ENCODE results near the gene FREM2.

Gene FREM2

GRCh38 chr13:38830442-38831045, 143.7 kb downstream of the FREM2 start:
- no peak for DNase-seq (ENCODE audit: low read depth)
- TF ChIP-seq, protein P1, sequence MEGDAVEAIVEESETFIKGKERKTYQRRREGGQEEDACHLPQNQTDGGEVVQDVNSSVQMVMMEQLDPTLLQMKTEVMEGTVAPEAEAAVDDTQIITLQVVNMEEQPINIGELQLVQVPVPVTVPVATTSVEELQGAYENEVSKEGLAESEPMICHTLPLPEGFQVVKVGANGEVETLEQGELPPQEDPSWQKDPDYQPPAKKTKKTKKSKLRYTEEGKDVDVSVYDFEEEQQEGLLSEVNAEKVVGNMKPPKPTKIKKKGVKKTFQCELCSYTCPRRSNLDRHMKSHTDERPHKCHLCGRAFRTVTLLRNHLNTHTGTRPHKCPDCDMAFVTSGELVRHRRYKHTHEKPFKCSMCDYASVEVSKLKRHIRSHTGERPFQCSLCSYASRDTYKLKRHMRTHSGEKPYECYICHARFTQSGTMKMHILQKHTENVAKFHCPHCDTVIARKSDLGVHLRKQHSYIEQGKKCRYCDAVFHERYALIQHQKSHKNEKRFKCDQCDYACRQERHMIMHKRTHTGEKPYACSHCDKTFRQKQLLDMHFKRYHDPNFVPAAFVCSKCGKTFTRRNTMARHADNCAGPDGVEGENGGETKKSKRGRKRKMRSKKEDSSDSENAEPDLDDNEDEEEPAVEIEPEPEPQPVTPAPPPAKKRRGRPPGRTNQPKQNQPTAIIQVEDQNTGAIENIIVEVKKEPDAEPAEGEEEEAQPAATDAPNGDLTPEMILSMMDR (IDR thresholded peaks at IDR 0.05; ENCODE audit: low read length, missing control alignments), result no peak
- H3K4me3 ChIP-seq (replicated peaks; ENCODE audit: low read depth, low read length), result no peak overlapping the region

GRCh38 chr13:38844581-38844980, 157.7 kb downstream of the FREM2 start:
- TF ChIP-seq, protein P1 (IDR thresholded peaks at IDR 0.05; ENCODE audit: low read length, missing control alignments), result no peak
- DNase-seq (ENCODE audit: low read depth), result no peak
- no peak overlapping the region for H3K4me3 ChIP-seq (replicated peaks; ENCODE audit: low read depth, low read length)

DNA sequence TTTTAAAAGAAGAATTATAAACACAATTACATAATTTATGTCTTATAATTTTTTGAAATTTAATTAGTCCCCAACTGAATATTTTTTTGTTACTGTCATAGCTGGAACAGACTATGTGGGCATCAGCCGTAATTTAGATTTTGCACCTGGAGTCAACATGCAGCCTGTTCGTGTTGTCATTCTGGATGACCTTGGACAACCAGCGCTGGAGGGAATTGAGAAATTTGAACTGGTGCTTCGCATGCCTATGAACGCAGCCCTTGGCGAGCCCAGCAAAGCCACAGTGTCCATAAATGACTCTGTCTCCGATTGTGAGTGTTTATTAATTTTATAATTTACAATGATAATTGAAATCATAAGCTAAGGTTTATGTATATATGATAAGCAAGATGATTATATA, 161.5 kb downstream of the FREM2 start:
- no peak for DNase-seq (ENCODE audit: low read depth)
- H3K4me3 ChIP-seq (replicated peaks; ENCODE audit: low read depth, low read length), result no peak overlapping the region
- TF ChIP-seq, protein P1 (IDR thresholded peaks at IDR 0.05; ENCODE audit: low read length, missing control alignments), result no peak

- no peak overlapping the region for H3K4me3 ChIP-seq (replicated peaks; ENCODE audit: low read depth, low read length)
- TF ChIP-seq, protein P1 (IDR thresholded peaks at IDR 0.05; ENCODE audit: low read length, missing control alignments), result no peak
- DNase-seq (ENCODE audit: low read depth), result no peak
Observed at GRCh38 chr13:38849315-38849714, 162.4 kb downstream of the FREM2 start.

DNA sequence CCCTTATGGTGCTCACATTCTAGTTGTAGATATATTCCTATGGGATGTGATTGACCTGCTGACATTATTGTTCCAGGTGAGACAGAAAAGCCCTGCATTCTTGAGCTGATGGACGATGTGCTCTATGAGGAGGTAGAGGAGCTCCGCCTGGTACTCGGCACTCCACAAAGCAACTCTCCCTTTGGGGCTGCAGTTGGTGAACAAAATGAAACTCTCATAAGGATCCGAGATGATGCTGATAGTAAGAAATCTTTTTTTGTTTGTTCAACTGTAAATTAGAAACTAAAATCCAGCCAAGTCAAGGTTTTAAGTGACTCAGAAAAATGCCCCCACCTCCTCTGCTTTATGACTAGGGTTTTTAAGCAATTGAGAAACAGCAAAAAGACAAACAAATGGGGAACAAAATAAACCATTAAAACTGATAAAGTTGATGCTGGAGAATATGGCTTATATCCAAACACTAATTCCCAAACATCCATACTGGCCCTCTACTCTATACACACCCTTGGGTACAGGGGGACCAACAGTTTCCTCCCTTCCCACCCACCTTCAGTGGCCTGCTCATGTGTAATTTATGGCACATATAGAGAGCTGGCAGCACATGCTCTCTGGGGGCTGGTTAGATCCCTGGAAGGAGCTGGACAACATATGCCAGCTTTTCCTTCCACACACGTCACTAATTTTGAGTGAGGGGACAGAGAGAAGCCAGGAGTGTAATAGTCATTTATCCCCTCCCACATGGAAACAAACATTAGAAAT, 164.2 kb downstream of the FREM2 start:
- TF ChIP-seq, protein P1 (IDR thresholded peaks at IDR 0.05; ENCODE audit: low read length, missing control alignments), result no peak
- DNase-seq (ENCODE audit: low read depth), result no peak
- no peak overlapping the region for H3K4me3 ChIP-seq (replicated peaks; ENCODE audit: low read depth, low read length)

DNA sequence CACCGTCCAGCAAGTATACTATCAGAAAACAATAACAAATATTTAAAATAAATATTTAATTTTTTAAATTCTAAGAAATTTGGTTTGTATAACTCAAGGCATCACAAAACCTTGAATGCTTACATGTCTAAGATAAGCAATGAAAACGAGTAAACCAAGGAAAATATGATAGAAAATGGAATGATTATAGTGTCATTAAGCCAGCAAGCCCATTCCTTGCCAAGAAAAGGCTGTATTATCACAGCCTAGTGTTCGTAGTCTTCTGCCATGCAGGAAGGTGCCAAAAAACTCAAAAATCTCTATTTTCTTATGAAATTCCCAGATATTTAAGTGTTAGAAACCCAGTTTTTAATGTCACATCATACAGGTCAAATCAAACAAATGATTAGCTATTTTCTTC, 167.3 kb downstream of the FREM2 start:
- H3K4me3 ChIP-seq (replicated peaks; ENCODE audit: low read depth, low read length), result no peak overlapping the region
- DNase-seq (ENCODE audit: low read depth), result no peak
- TF ChIP-seq, protein P1 (IDR thresholded peaks at IDR 0.05; ENCODE audit: low read length, missing control alignments), result no peak

Data from fibroblast of pulmonary artery (primary cell).